Testis (tissue), 3 donors: Measurements from ENCODE around the gene OSR1. TPM values are rescaled to one million over a fixed set of nuclear protein-coding genes. Genes with fewer than 3 reads are reported as not detected.

Experiments used
- DNase-seq: peaks from one replicate; pipeline ENCODE4 v3.0.0-alpha.2; 2019
- H3K27ac ChIP-seq, 2 donors: fragments of 200-600 bp; sonication (generic); one replicate each; pipeline ENCODE4 v1.5.1; 2019
- H3K27me3 ChIP-seq: fragments of 200-600 bp; sonication (generic); one replicate; pipeline ENCODE4 v1.5.1; 2019
- H3K36me3 ChIP-seq: fragments of 200-600 bp; sonication (generic); one replicate; pipeline ENCODE4 v1.5.1; 2017; ENCODE audit warnings: low read depth; ENCODE audit errors: missing control alignments
- H3K4me1 ChIP-seq: fragments of 200-600 bp; sonication (generic); one replicate; pipeline ENCODE4 v1.5.1; 2019
- H3K4me3 ChIP-seq, 2 donors: fragments of 200-600 bp; sonication (generic); one replicate each; pipeline ENCODE4 v1.5.1; 2017 to 2019
- H3K9me3 ChIP-seq: fragments of 200-600 bp; sonication (generic); one replicate; pipeline ENCODE4 v1.5.1; 2017
- CTCF ChIP-seq, 3 experiments: fragments of 450-650 bp in 2 of 3; fragments of 200-600 bp in 1 of 3; sonication (generic) in 1 of 3; IDR thresholded peaks; one replicate each; pipeline ENCODE4 v1.5.1; 2016 to 2019; ENCODE audit warnings: antibody characterized with exemption in 3 of 3, mild to moderate bottlenecking in 2 of 3, moderate library complexity in 1 of 3
- POLR2A ChIP-seq: fragments of 450-650 bp; IDR thresholded peaks from one replicate; pipeline ENCODE4 v1.6.1; 2017; ENCODE audit warnings: antibody characterized with exemption, mild to moderate bottlenecking, moderate library complexity
- WGBS, 2 donors: methylation state at CpG; one replicate each; pipeline ENCODE4 v1.1.5; 2018; 5-methylcytosine and 5-hydroxymethylcytosine counted together
- intact Hi-C: fragments of 100-400 bp; cut with DNase I; formaldehyde crosslinking; loops from one replicate; pipeline ENCODE4 v1.15.1; 2023; ENCODE audit warnings: low total_unique reads
- polyA plus RNA-seq: library from polyadenylated mRNA; stranded (reverse); fragments of 350-450 nt; fragmentation: Illumina TruSeq; extraction: RNeasy Lipid Tissue Mini Kit (QIAGEN cat#74804); gene quantifications from one replicate; pipeline ENCODE4 v1.2.3, GENCODE V29; 2014; ENCODE audit warnings: low read depth, low replicate concordance; ENCODE audit not compliant: insufficient read depth
- total RNA-seq, 2 donors: library from RNA; depleted of rRNA; stranded (reverse); fragments of >200 nt; gene quantifications; one replicate each; pipeline ENCODE4 v1.2.3, GENCODE V29; 2016

Gene OSR1
- total and polyA plus RNA-seq, 3 donors from 2014 or later, result 8.9 to 27.7 (median 21.5) TPM

GRCh38 chr2:19362755-19363473 lies 4.5 kb upstream of the OSR1 start:
- peak overlapping the region; percentile 38 to 65 for H3K4me3 ChIP-seq
- H3K9me3 ChIP-seq, result no peaks in the 10 kb centered on the region
- peak overlapping the region; percentile 16 to 73 for H3K27ac ChIP-seq
- peaks cover 19% of the 10 kb centered on the region for H3K4me1 ChIP-seq
- 0 to 1% methylated on average over 33 of the region's 33 CpGs for WGBS, 2 donors
- peak; percentile 90 for DNase-seq
- intact Hi-C loops, result loop anchor here (10.0 kb wide), 2 partner anchors 502 to 838 kb away; no protein-coding TSS in a partner anchor
- no peaks in the 10 kb centered on the region for H3K27me3 ChIP-seq
- TF ChIP-seq CTCF (IDR thresholded peaks at IDR 0.05), result peak; percentile 77 to 89 (median 81)
- no peak for TF ChIP-seq POLR2A
- no peaks in the 10 kb centered on the region for H3K36me3 ChIP-seq

- no peaks in the 10 kb centered on the region for H3K36me3 ChIP-seq
- H3K27ac ChIP-seq, result peak overlapping the region in 1 of 2 donors; percentile 73
- peak overlapping the region; percentile 38 to 65 for H3K4me3 ChIP-seq
- DNase-seq, result peak; percentile 38
- H3K4me1 ChIP-seq, result peaks cover 26% of the 10 kb centered on the region
- H3K9me3 ChIP-seq, result no peaks in the 10 kb centered on the region
- no peaks in the 10 kb centered on the region for H3K27me3 ChIP-seq
- TF ChIP-seq POLR2A (no peak), CTCF (IDR thresholded peaks at IDR 0.05) (no peak)
- intact Hi-C loops, result loop anchor here (10.0 kb wide), 2 partner anchors 503 to 837 kb away; no protein-coding TSS in a partner anchor
- WGBS, 2 donors, result 3 to 5% methylated on average over 16 of the region's 16 CpGs
Observed at GRCh38 chr2:19362094-19362754, 3.8 kb upstream of the OSR1 start.

GRCh38 chr2:19361325-19361990 lies 3.0 kb upstream of the OSR1 start:
- TF ChIP-seq POLR2A, result no peak
- 27 to 45% methylated on average over 20 to 51 of the region's 51 CpGs for WGBS, 2 donors
- peak; percentile 58 for DNase-seq
- intact Hi-C loops, result loop anchor here (10.0 kb wide), 2 partner anchors 503 to 837 kb away; no protein-coding TSS in a partner anchor
- no peaks in the 10 kb centered on the region for H3K9me3 ChIP-seq
- no peaks in the 10 kb centered on the region for H3K27me3 ChIP-seq
- H3K4me3 ChIP-seq, result peak overlapping the region; percentile 38 to 65
- no peaks in the 10 kb centered on the region for H3K36me3 ChIP-seq
- H3K4me1 ChIP-seq, result peaks cover 34% of the 10 kb centered on the region
- peak overlapping the region in 1 of 2 donors; percentile 39 for H3K27ac ChIP-seq

- H3K4me3 ChIP-seq, result peak overlapping the region in 1 of 2 donors; percentile 65
- intact Hi-C loops, result loop anchor here (10.0 kb wide), 2 partner anchors 504 to 836 kb away; no protein-coding TSS in a partner anchor
- H3K36me3 ChIP-seq, result no peaks in the 10 kb centered on the region
- no peak for TF ChIP-seq POLR2A
- TF ChIP-seq CTCF (IDR thresholded peaks at IDR 0.05), result no peak
- no peaks in the 10 kb centered on the region for H3K27me3 ChIP-seq
- no peak for DNase-seq
- H3K4me1 ChIP-seq, result peaks cover 37% of the 10 kb centered on the region
- peak overlapping the region in 1 of 2 donors; percentile 39 for H3K27ac ChIP-seq
- 34 to 45% methylated on average over 10 to 17 of the region's 17 CpGs for whole genome bisulfite sequencing, 2 donors
- H3K9me3 ChIP-seq, result no peaks in the 10 kb centered on the region
Observed at GRCh38 chr2:19360966-19361321, 2.5 kb upstream of the OSR1 start.
